ENCODE data around the gene CHN1.

Gene CHN1

GRCh38 chr2:174772472-174772801 is 232.7 kb downstream of the CHN1 start:
- peaks cover 1% of the 10 kb centered on the region for H3K27me3 Mint-ChIP-seq
- no peak overlapping the region for H3K27ac Mint-ChIP-seq
- H3K4me3 Mint-ChIP-seq = no peak overlapping the region
- ATAC-seq (no peak), DNase-seq (no peak)
- no peaks in the 10 kb centered on the region for H3K36me3 Mint-ChIP-seq (ENCODE audit: low read depth)
- no peaks in the 10 kb centered on the region for H3K9me3 Mint-ChIP-seq
- H3K4me1 Mint-ChIP-seq = peaks cover 21% of the 10 kb centered on the region

GRCh38 chr2:174771631-174772471 is 233.3 kb downstream of the CHN1 start:
- ATAC-seq (peak; percentile 90), DNase-seq (peak; percentile 70)
- H3K36me3 Mint-ChIP-seq (ENCODE audit: low read depth) = no peaks in the 10 kb centered on the region
- peaks cover 1% of the 10 kb centered on the region for H3K27me3 Mint-ChIP-seq
- H3K9me3 Mint-ChIP-seq = no peaks in the 10 kb centered on the region
- H3K27ac Mint-ChIP-seq = no peak overlapping the region
- H3K4me3 Mint-ChIP-seq = no peak overlapping the region
- H3K4me1 Mint-ChIP-seq = peaks cover 16% of the 10 kb centered on the region

GRCh38 chr2:174771136-174771535 is 234.0 kb downstream of the CHN1 start:
- peaks cover 1% of the 10 kb centered on the region for H3K27me3 Mint-ChIP-seq
- ATAC-seq (no peak), DNase-seq (no peak)
- no peak overlapping the region for H3K27ac Mint-ChIP-seq
- no peak overlapping the region for H3K4me3 Mint-ChIP-seq
- no peaks in the 10 kb centered on the region for H3K9me3 Mint-ChIP-seq
- peaks cover 10% of the 10 kb centered on the region for H3K4me1 Mint-ChIP-seq
- H3K36me3 Mint-ChIP-seq (ENCODE audit: low read depth) = no peaks in the 10 kb centered on the region

- H3K4me1 Mint-ChIP-seq = peaks cover 6% of the 10 kb centered on the region
- H3K27me3 Mint-ChIP-seq = peaks cover 1% of the 10 kb centered on the region
- ATAC-seq (no peak), DNase-seq (no peak)
- no peaks in the 10 kb centered on the region for H3K36me3 Mint-ChIP-seq (ENCODE audit: low read depth)
- no peaks in the 10 kb centered on the region for H3K9me3 Mint-ChIP-seq
- no peak overlapping the region for H3K4me3 Mint-ChIP-seq
- H3K27ac Mint-ChIP-seq = no peak overlapping the region
Measured at GRCh38 chr2:174768557-174768956, 236.6 kb downstream of the CHN1 start.

- ATAC-seq (no peak), DNase-seq (no peak)
- H3K9me3 Mint-ChIP-seq = no peaks in the 10 kb centered on the region
- peaks cover 3% of the 10 kb centered on the region for H3K4me1 Mint-ChIP-seq
- H3K36me3 Mint-ChIP-seq (ENCODE audit: low read depth) = no peaks in the 10 kb centered on the region
- H3K4me3 Mint-ChIP-seq = no peak overlapping the region
- peaks cover 1% of the 10 kb centered on the region for H3K27me3 Mint-ChIP-seq
- H3K27ac Mint-ChIP-seq = no peak overlapping the region
Measured at GRCh38 chr2:174766271-174766670, 238.9 kb downstream of the CHN1 start.

- Mint-ChIP-seq H3K36me3 (ENCODE audit: low read depth) (no peaks in the 10 kb centered on the region), H3K27me3 (peaks cover 3% of the 10 kb centered on the region), H3K9me3 (no peaks in the 10 kb centered on the region), H3K27ac (no peak overlapping the region), H3K4me3 (no peak overlapping the region), H3K4me1 (peaks cover 3% of the 10 kb centered on the region)
- ATAC-seq (no peak), DNase-seq (no peak)
Measured at GRCh38 chr2:174765576-174765975, 239.6 kb downstream of the CHN1 start.

- H3K4me1 Mint-ChIP-seq = peaks cover 3% of the 10 kb centered on the region
- H3K27me3 Mint-ChIP-seq = peaks cover 3% of the 10 kb centered on the region
- H3K27ac Mint-ChIP-seq = no peak within 1 kb of the TSS
- H3K4me3 Mint-ChIP-seq = no peak within 1 kb of the TSS
- DNase-seq (no peak), ATAC-seq (no peak)
- no peaks in the 10 kb centered on the region for H3K9me3 Mint-ChIP-seq
- H3K36me3 Mint-ChIP-seq (ENCODE audit: low read depth) = no peaks in the 10 kb centered on the region
Measured at GRCh38 chr2:174764280-174765255, 240.6 kb downstream of the CHN1 start, which contains the start of gene CHRNA1. Gene CHRNA1, minus strand, starts transcription at chr2:174764472. Its CDS starts 78 bp downstream, at chr2:174764394.

- ATAC-seq = no peak
Measured at GRCh38 chr2:174763780-174764179, 241.4 kb downstream of the CHN1 start.

GRCh38 chr2:174762464-174762863 is 242.7 kb downstream of the CHN1 start:
- H3K27me3 Mint-ChIP-seq = peaks cover 1% of the 10 kb centered on the region
- DNase-seq = no peak
- H3K4me1 Mint-ChIP-seq = peaks cover 3% of the 10 kb centered on the region
- no peak for ATAC-seq
- no peak overlapping the region for H3K4me3 Mint-ChIP-seq
- H3K36me3 Mint-ChIP-seq (ENCODE audit: low read depth) = no peaks in the 10 kb centered on the region
- no peaks in the 10 kb centered on the region for H3K9me3 Mint-ChIP-seq
- no peak overlapping the region for H3K27ac Mint-ChIP-seq

More at GRCh38 chr2:174763780-174764179, 241.4 kb downstream of the CHN1 start:
- Mint-ChIP-seq H3K36me3 (ENCODE audit: low read depth) (no peaks in the 10 kb centered on the region), H3K9me3 (no peaks in the 10 kb centered on the region), H3K27me3 (peaks cover 3% of the 10 kb centered on the region), H3K4me3 (no peak overlapping the region), H3K27ac (no peak overlapping the region), H3K4me1 (peaks cover 3% of the 10 kb centered on the region)
- no peak for DNase-seq

- H3K4me3 Mint-ChIP-seq = no peak overlapping the region
- ATAC-seq (no peak), DNase-seq (no peak)
- H3K27me3 Mint-ChIP-seq = peaks cover 1% of the 10 kb centered on the region
- no peaks in the 10 kb centered on the region for H3K36me3 Mint-ChIP-seq (ENCODE audit: low read depth)
- peaks cover 3% of the 10 kb centered on the region for H3K4me1 Mint-ChIP-seq
- no peaks in the 10 kb centered on the region for H3K9me3 Mint-ChIP-seq
- H3K27ac Mint-ChIP-seq = no peak overlapping the region
Measured at GRCh38 chr2:174761837-174762236, 243.3 kb downstream of the CHN1 start.

GRCh38 chr2:174760845-174761473 is 244.2 kb downstream of the CHN1 start:
- Mint-ChIP-seq H3K36me3 (ENCODE audit: low read depth) (no peaks in the 10 kb centered on the region), H3K9me3 (no peaks in the 10 kb centered on the region), H3K4me3 (no peak overlapping the region), H3K27me3 (peaks cover 1% of the 10 kb centered on the region), H3K27ac (no peak overlapping the region), H3K4me1 (peaks cover 3% of the 10 kb centered on the region)
- DNase-seq (no peak), ATAC-seq (no peak)

GRCh38 chr2:174759381-174760065 is 245.7 kb downstream of the CHN1 start:
- H3K36me3 Mint-ChIP-seq (ENCODE audit: low read depth) = no peaks in the 10 kb centered on the region
- DNase-seq (no peak), ATAC-seq (no peak)
- H3K4me1 Mint-ChIP-seq = peaks cover 3% of the 10 kb centered on the region
- no peak overlapping the region for H3K27ac Mint-ChIP-seq
- H3K27me3 Mint-ChIP-seq = peaks cover 1% of the 10 kb centered on the region
- H3K9me3 Mint-ChIP-seq = no peaks in the 10 kb centered on the region
- no peak overlapping the region for H3K4me3 Mint-ChIP-seq

GRCh38 chr2:174756743-174757142 is 248.4 kb downstream of the CHN1 start:
- no peaks in the 10 kb centered on the region for H3K36me3 Mint-ChIP-seq (ENCODE audit: low read depth)
- peaks cover 19% of the 10 kb centered on the region for H3K4me1 Mint-ChIP-seq
- DNase-seq = no peak
- ATAC-seq = no peak
- no peak overlapping the region for H3K4me3 Mint-ChIP-seq
- H3K9me3 Mint-ChIP-seq = no peaks in the 10 kb centered on the region
- peaks cover 1% of the 10 kb centered on the region for H3K27me3 Mint-ChIP-seq
- no peak overlapping the region for H3K27ac Mint-ChIP-seq

- Mint-ChIP-seq H3K9me3 (no peaks in the 10 kb centered on the region), H3K27me3 (no peaks in the 10 kb centered on the region), H3K36me3 (ENCODE audit: low read depth) (no peaks in the 10 kb centered on the region), H3K4me1 (peaks cover 51% of the 10 kb centered on the region), H3K27ac (peak overlapping the region; percentile 71), H3K4me3 (peak overlapping the region; percentile 37)
- DNase-seq (no peak), ATAC-seq (peak; percentile 57)
Measured at GRCh38 chr2:174753038-174753633, 252.0 kb downstream of the CHN1 start.

All from activated naive CD8-positive, alpha-beta T cell treated with anti-CD3 and anti-CD28 coated beads, Interleukin-2, amount 50 U/mL, for 24 hours (primary cell).